KBM-7 (cell line): Measurements from ENCODE around the gene SZT2.
A peak's percentile ranks its signal among the peaks of the same experiment; 100 is the strongest.
"Not testable (repeated sequence)": the region's sequence is repeated elsewhere in the genome, so short reads cannot be mapped to it uniquely, and the experiment has no call there.

Experiments
- DNase-seq: peaks from one replicate; pipeline ENCODE4 v3.0.0-alpha.2; 2015
- in situ Hi-C: fragments of 300-500 bp; cut with MboI; formaldehyde crosslinking; loops from 2 replicates; pipeline ENCODE4 v1.14.3; 2020; ENCODE audit warnings: low sequenced_read_pairs, low pct_unique_long_range_greater_than_20kb, mixed read lengths

The SZT2 gene

DNA sequence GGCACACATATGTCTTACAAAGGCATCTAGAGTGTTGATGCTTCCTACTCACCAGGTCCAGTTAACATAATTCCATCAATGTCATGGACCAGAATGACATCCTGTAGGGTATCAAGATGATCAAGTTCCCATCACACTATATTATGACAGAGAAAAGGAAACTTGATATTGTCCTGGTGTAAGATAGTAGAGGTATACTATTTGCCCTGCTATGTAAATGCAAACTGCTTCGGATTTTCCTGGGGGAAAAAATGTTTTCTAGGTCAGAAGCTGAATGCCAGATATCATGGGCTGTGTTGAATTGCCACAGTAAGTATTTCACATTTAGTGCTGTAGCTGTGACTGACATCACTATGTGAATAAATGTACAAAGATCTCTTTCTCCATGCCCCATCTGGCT lies 80.2 kb downstream of the SZT2 start:
- no peak for DNase-seq
- in situ Hi-C loops, result no loop called here

DNA sequence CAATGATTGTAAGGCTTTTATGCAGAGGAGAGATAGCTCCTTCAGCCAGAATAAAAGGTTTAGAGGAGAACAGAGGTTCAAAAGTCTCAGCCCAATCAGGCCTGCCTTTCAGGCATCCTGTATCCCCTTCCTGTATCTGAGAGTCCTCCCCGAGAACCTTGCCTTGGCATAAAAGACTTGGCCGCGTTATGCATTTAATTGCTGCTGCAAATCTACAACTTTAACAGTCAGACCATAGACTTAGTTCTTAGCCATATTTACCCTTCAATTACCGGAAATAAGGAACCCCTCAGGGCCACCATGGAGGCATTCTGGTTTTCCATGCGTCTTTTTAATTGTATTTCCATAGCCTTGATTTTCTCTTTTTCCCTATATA lies 82.4 kb downstream of the SZT2 start:
- DNase-seq, result no peak
- in situ Hi-C loops, result no loop called here

DNA sequence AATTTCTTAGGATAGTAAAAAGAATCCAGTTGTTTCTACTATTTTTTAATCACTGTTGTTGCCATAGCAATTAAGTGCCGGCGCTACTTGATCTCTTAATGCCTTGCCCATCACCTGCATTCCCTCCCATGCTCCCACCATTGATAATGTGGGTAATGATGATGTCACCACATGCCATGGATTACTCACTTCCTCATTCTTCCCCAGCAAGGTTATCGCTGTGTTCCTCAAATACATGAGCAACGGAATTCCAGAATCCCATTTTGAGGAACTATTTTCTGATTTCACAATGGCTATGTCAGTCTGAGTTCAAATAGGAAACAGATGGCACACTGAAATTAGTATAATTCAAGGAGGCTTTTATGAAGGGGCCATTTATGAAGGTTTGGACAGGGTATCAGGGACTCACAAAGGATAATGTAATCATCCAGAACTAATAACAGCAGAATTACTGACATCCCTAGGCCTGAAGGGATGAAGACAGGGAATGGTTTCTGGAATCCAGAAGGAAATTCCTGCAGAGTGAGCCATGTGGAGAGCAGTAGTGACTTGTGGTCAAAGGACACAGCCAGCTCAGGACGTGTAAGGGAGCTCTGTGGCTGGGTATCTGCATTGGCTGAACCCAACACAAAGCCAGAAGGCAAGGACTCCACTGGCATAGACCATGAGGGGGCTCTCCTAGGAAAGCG lies 82.9 kb downstream of the SZT2 start:
- in situ Hi-C loops, result not testable (repeated sequence)

GRCh38 chr1:43473463-43473862 lies 83.8 kb downstream of the SZT2 start:
- no peak for DNase-seq
- in situ Hi-C loops, result no loop called here

More for the DNA sequence above, 82.9 kb downstream of the SZT2 start:
- peak; percentile 29 for DNase-seq

DNA sequence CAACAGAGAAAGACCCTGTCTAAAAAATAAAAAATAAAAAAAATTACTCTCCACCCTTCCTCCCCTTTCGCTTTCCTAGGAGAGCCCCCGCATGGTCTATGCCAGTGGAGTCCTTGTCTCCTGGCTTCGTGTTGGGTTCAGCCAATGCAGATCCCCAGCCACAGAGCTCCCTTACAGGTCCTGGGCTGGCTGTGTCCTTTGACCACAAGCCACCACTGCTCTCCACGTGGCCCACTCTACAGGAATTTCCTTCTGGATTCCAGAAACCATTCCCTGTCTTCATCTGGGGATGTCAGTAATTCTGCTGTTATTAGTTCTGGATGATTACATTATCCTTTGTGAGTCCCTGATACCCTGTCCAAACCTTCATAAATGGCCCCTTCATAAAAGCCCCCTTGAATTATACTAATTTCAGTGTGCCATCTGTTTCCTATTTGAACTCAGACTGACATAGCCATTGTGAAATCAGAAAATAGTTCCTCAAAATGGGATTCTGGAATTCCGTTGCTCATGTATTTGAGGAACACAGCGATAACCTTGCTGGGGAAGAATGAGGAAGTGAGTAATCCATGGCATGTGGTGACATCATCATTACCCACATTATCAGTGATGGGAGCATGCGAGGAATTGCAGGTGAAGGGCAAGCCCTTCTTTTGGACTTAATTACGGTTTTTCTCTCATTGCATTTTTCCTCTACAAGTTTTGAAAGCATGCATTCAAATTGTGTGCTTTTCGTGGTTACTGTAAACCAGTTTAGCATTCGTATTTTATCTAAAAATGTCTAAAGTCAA lies 86.1 kb downstream of the SZT2 start:
- DNase-seq, result peak; percentile 34
- in situ Hi-C loops, result not testable (repeated sequence)

DNA sequence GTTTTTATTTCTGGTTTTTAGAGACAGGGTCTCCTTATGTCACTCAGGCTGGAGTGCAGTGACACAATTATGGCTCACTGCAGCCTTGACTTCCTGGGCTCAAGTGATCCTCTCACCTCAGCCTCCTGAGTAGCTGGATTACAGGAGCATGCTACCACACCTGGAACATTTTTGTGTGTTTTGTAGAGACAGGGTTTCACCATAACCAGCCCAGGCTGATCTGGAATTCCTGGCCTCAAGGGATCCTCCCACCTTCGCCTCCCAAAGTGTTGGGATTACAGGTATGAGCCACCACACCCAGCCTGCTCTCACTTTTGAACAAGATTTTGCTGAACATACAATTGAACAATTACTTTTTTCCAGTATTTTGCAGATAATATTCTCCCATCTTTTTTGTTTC lies 88.0 kb downstream of the SZT2 start:
- no peak for DNase-seq
- in situ Hi-C loops, result no loop called here

- in situ Hi-C loops, result no loop called here
- DNase-seq, result no peak
These were observed 89.7 kb downstream of the SZT2 start for GRCh38 chr1:43479414-43479813.

DNA sequence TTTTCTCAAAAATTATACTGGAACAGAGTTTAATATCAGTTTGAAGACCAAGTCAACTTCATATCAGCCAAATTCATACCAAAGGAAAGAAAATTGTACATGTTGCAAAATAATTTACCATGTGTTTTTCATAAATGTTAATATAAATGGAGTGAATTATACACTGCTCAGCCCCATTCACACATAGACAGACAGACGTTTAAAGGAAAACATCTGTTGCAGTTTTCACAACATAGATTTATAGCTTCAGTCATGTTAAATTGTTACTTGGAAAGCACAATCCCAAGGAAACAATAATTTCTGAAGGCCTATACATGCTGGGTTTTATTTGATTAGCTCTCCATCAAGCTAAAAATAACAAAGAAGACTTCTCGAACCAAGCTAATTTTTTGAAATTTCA lies 91.8 kb downstream of the SZT2 start:
- DNase-seq, result no peak
- in situ Hi-C loops, result no loop called here

GRCh38 chr1:43482215-43482614 lies 92.5 kb downstream of the SZT2 start:
- in situ Hi-C loops, result no loop called here
- no peak for DNase-seq

DNA sequence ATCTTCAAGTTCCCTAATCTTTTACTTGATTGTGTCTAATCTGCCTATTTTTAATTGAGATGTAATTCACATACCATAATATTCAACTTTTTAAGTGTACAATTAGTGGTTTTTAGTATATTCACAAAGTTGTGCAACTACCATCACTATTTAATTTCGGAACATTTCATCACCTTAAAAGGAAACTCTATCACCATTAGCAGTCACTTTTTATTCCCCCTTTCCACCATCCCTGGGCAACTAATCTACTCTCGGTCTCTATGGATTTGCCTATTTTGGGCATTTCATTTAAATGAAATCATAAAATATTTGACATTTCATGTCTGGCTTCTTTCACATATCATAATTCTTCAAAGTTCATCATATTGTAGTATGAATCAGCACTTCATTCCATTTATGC lies 94.7 kb downstream of the SZT2 start:
- in situ Hi-C loops, result no loop called here
- DNase-seq, result no peak

DNA sequence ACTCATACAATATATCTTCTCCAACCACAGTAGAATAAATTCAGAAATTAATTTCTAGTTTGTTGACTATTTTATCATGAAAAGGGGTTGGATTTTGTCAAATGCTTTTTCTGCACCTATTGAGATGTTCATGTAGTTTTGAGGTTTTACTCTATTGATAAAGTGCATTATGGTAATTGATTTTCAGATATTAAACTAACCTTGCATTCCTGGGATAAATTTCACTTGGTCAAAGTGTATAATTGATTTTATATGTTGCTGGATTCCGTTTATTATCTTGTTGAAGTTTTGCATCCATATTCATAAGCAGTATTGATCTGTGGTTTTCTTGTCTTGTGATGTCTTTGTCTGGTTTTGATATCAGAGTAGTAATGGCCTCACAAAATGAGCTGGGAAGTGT lies 98.5 kb downstream of the SZT2 start:
- in situ Hi-C loops, result no loop called here
- no peak for DNase-seq

DNA sequence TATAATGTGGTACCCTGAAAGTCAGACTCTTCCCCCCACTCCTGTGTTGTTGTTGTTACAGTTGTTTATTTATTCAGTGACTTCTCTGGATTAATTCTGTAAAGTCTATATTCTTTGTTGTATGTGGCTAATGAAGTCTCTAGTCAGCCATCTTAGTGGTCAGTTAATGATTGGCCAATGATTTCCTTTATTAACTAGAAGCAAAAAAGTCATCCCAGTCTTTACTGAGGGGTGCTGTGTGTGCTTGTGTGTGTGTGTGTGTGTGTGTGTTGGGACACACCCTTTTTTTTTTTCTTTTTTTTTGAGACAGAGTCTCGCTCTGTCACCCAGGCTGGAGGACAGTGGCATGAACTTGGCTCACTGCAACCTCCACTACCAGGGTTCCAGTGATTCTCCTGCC lies 101.4 kb downstream of the SZT2 start:
- no peak for DNase-seq
- in situ Hi-C loops, result no loop called here

GRCh38 chr1:43492826-43493225 lies 103.1 kb downstream of the SZT2 start:
- no peak for DNase-seq
- in situ Hi-C loops, result no loop called here

- in situ Hi-C loops, result no loop called here
- no peak for DNase-seq
These were observed 104.2 kb downstream of the SZT2 start for GRCh38 chr1:43493661-43494450.

GRCh38 chr1:43495204-43495603 lies 105.5 kb downstream of the SZT2 start:
- no peak for DNase-seq
- in situ Hi-C loops, result no loop called here

GRCh38 chr1:43499898-43500297 lies 110.2 kb downstream of the SZT2 start:
- no peak for DNase-seq
- in situ Hi-C loops, result no loop called here

GRCh38 chr1:43501806-43502205 lies 112.1 kb downstream of the SZT2 start:
- DNase-seq, in situ Hi-C loops: not testable (repeated sequence)

- no peak for DNase-seq
- in situ Hi-C loops, result no loop called here
These were observed 113.8 kb downstream of the SZT2 start for GRCh38 chr1:43503534-43503933.
